ENCODE measurements around the gene HSP90AA1.
A peak's percentile ranks its signal among the peaks of the same experiment; 100 is the strongest.
"Not testable (repeated sequence)": the region's sequence is repeated elsewhere in the genome, so short reads cannot be mapped to it uniquely, and the experiment has no call there.

HSP90AA1 gene

DNA sequence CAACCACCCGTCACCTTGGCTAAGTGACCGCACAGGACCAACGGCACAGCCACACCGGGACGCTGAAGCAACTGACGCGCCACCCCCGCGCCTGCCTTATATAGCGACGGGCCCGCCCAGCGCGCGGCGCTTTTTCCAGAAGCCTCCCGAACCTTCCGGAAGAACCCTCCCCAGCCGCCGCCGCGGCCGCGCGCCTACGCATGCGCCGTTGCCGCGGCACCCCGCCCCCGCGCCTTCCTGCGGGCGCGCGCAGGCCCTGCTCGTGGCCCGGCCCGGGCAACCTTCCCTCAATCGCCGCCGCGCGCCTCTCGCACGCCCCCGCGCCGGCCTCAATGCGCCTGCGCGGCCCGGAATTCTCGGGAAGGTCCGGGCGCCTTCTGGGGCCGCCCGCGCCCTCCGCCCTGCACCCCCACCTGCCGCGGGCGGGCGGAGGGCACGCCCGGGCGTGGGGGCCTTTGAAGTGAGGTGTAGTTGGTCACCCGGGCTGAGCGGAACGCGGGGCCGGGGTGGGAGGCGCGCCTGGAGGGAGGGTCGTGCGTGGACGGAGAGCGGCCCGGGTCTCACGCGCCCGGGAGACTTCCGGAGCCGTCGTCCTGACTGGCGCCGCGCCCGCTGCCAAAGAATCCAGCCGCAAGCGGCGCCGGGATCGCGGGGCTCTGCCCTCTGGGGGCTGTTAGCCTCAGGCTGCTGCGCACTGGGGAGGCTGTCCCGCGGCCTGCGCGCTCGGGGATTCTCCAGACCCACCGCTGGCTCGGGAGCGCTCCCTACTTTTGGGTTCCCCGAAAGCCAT lies at the start of gene HSP90AA1:
Gene HSP90AA1, minus strand, starts transcription at position 73 of the 790 bp plus-strand sequence. CDS start 666 bp downstream, outside the sequence.
- Mint-ChIP-seq H3K27me3 (no peaks in the 10 kb centered on the region), H3K4me3 (peak within 1 kb of the TSS; percentile 91 to 92), H3K36me3 (peaks cover 36 to 55% of the 10 kb centered on the region in 2 donors), H3K27ac (peak within 1 kb of the TSS; percentile 99), H3K4me1 (peaks cover 34 to 56% of the 10 kb centered on the region in 2 donors), H3K9me3 (no peaks in the 10 kb centered on the region)
- DNase-seq (peak; percentile 93), ATAC-seq (replicated peaks) (peak; percentile 73 to 80)

DNA sequence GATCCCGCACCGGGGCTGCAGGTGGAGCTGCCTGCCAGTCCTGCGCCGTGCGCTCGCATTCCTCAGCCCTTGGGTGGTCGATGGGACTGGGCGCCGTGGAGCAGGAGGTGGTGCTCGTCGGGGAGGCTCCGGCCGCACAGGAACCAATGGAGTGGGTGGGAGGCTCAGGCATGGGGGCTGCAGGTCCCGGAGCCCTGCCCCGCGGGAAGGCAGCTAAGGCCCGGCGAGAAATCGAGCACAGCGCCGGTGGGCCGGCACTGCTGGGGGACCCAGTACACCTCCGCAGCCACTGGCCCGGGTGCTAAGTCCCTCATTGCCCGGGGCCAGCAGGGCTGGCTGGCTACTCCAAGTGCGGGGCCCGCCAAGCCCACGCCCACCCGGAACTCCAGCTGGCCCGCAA lies 48.6 kb upstream of the HSP90AA1 start:
- peaks cover 21 to 25% of the 10 kb centered on the region in 2 donors for H3K36me3 Mint-ChIP-seq
- DNase-seq; ATAC-seq (replicated peaks); H3K27ac Mint-ChIP-seq; H3K9me3 Mint-ChIP-seq; H3K27me3 Mint-ChIP-seq; H3K4me3 Mint-ChIP-seq: not testable (repeated sequence)
- H3K4me1 Mint-ChIP-seq: peaks cover 11% of the 10 kb centered on the region in 2 donors

DNA sequence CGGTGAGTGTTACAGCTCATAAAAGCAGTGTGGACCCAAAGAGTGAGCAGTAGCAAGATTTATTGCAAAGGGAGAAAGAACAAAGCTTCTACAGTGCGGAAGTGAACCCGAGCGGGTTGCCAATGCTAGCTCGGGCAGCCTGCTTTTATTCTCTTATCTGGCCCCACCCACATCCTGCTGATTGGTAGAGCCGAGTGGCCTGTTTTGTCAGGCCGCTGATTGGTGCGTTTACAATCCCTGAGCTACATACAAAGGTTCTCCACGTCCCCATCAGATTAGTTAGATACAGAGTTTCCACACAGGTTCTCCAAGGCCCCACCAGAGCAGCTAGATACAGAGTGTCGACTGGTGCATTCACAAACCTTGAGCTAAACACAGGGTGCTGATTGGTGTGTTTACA lies 47.9 kb upstream of the HSP90AA1 start:
- not testable (repeated sequence) for DNase-seq; H3K27me3 Mint-ChIP-seq; H3K9me3 Mint-ChIP-seq; ATAC-seq (replicated peaks); H3K27ac Mint-ChIP-seq; H3K4me3 Mint-ChIP-seq
- Mint-ChIP-seq H3K36me3 (peaks cover 19 to 28% of the 10 kb centered on the region in 2 donors), H3K4me1 (peaks cover 10 to 11% of the 10 kb centered on the region in 2 donors)

DNA sequence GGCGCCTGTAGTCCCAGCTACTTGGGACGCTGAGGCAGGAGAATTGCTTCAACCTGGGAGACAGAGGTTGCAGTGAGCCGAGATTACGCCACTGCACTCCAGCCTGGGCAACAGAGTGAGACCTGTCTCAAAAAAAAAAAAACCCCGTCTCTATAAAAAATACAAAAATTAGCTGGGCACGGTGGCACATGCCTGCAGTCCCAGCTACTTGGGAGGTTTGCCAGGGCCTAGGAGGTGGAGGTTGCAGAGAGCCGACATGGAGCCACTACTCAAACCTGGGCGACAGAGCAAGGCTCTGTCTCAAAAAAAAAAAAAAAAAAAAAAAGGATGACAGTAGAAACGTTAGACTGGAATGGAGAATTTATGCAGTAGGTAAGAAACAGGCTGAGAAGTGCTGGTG lies 47.2 kb upstream of the HSP90AA1 start:
- DNase-seq; H3K9me3 Mint-ChIP-seq; H3K27me3 Mint-ChIP-seq; ATAC-seq (replicated peaks); H3K4me1 Mint-ChIP-seq; H3K27ac Mint-ChIP-seq; H3K4me3 Mint-ChIP-seq: not testable (repeated sequence)
- H3K36me3 Mint-ChIP-seq: peaks cover 19 to 28% of the 10 kb centered on the region in 2 donors

DNA sequence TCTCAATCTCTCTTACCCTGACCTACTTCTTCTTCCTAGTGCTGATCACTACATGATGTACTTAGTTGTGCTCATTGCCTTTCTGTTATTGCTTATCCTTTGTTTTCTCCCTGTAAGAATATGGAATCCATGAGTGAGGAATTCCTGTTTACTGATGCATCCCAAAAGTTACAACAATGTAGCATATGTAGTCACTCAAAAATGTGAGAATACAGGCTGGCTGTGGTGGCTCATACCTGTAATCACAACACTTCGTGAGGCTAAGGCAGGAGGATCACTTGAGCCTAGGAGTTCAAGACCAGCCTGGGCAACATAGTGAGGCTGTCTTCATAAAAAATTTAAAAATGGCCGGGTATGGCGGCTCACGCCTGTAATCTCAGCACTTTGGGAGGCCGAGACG lies 44.9 kb upstream of the HSP90AA1 start:
- H3K9me3 Mint-ChIP-seq: no peaks in the 10 kb centered on the region
- no peak overlapping the region for H3K27ac Mint-ChIP-seq
- H3K36me3 Mint-ChIP-seq: peaks cover 24 to 35% of the 10 kb centered on the region in 2 donors
- H3K4me3 Mint-ChIP-seq: no peak overlapping the region
- DNase-seq (no peak), ATAC-seq (replicated peaks) (no peak)
- H3K27me3 Mint-ChIP-seq: no peaks in the 10 kb centered on the region
- H3K4me1 Mint-ChIP-seq: peaks cover 0 to 4% of the 10 kb centered on the region in 2 donors

DNA sequence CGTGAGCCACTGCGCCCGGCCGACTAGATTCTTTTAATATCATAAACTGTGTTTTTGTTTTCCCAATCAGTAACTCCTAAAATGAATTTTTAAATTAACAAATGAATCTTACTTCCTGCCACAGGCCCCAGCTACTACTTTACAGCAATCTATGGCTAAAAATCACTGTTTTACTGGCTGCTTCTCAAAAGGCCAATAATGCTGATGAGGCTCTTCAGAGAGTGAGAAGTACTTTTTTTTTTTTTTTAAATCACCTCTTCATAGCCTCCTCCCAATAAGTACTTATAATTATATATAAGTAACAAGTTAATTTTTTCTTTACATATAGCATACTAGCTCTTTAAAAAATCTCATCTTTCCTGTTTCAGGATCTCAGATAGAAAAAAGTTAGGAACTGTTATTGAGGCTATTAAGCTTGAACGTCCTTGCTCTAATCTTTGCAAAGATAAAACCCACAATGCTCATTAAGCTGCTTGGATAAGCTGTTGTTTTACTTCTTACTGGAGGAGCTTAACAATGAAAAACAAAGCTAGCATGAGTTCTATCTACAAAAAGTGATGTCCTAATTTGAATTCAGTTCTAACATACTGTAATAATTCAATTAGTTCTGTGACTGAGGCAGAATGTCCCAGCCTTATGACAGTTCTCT lies 40.1 kb upstream of the HSP90AA1 start:
- no peak for ATAC-seq (replicated peaks)
- Mint-ChIP-seq H3K27ac (no peak overlapping the region), H3K27me3 (no peaks in the 10 kb centered on the region), H3K4me3 (no peak overlapping the region), H3K36me3 (peaks cover 12 to 20% of the 10 kb centered on the region in 2 donors), H3K9me3 (no peaks in the 10 kb centered on the region), H3K4me1 (peaks cover 0 to 4% of the 10 kb centered on the region in 2 donors)
- DNase-seq: no peak

DNA sequence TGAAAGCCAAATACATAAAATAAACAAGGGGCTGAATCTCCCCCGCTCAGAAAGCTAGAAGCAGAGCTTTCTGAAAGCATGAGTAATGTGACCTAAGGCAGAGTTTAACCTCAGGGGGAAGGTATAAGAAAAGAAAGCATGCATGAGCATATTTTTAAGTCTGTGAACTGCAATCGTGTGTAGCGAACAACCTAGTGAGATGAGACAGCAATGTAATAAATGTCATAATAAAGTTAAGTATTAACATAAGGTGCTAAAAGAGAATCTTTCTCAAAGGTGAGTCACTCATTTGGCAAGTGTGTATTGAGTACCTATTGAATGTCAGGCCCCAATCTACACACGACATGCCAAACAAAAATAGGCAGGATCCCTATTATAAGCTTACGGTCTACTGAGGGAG lies 38.7 kb upstream of the HSP90AA1 start:
- H3K27me3 Mint-ChIP-seq: no peaks in the 10 kb centered on the region
- no peak for ATAC-seq (replicated peaks)
- H3K4me1 Mint-ChIP-seq: no peaks in the 10 kb centered on the region
- H3K36me3 Mint-ChIP-seq: peaks cover 8 to 11% of the 10 kb centered on the region in 2 donors
- no peak for DNase-seq
- H3K27ac Mint-ChIP-seq: no peak overlapping the region
- no peak overlapping the region for H3K4me3 Mint-ChIP-seq
- H3K9me3 Mint-ChIP-seq: no peaks in the 10 kb centered on the region

DNA sequence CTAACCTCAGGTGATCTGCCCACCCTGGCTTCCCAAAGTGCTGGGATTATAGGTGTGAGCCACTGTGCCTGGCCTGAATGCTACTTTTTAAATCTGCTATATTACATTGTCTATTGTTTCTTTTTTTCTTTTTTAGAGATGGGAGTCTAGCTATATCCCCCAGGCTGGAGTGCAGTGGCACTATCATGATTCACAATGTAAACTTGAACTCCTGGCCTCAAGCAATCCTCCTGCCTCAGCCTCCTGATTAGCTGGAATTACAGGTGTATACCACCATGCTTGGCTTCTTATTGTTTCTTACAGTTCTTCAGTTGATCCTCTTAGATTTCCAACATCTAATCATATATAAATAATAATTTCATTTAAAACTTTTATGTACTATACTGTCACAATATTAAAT lies 37.6 kb upstream of the HSP90AA1 start:
- ATAC-seq (replicated peaks) (no peak), DNase-seq (no peak)
- H3K9me3 Mint-ChIP-seq: no peaks in the 10 kb centered on the region
- H3K36me3 Mint-ChIP-seq: peaks cover 5 to 7% of the 10 kb centered on the region in 2 donors
- H3K4me1 Mint-ChIP-seq: no peaks in the 10 kb centered on the region
- H3K27me3 Mint-ChIP-seq: no peaks in the 10 kb centered on the region
- H3K4me3 Mint-ChIP-seq: no peak overlapping the region
- no peak overlapping the region for H3K27ac Mint-ChIP-seq

DNA sequence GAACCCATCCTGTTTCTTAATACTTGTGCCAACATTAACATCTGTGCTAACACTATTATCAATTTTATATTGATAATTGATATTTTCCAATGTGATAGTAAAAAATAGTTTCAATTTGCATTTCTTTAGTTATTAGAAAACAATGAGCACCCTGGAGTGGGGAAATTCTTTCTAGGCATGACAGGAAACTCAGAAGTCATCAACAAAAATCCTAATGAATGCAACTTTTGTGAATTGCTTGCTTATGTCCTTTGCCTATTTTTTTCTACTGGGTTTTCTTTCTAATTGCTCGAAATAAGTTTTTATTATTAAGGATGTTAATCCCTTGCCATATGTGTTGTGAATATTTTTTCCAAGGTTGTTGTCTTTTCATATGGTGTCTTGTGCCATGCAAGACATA lies 34.7 kb upstream of the HSP90AA1 start:
- H3K4me1 Mint-ChIP-seq: no peaks in the 10 kb centered on the region
- no peak overlapping the region for H3K4me3 Mint-ChIP-seq
- DNase-seq: no peak
- ATAC-seq (replicated peaks): no peak
- H3K9me3 Mint-ChIP-seq: peaks cover 4 to 6% of the 10 kb centered on the region in 2 donors
- peaks cover 14 to 21% of the 10 kb centered on the region in 2 donors for H3K36me3 Mint-ChIP-seq
- no peaks in the 10 kb centered on the region for H3K27me3 Mint-ChIP-seq
- no peak overlapping the region for H3K27ac Mint-ChIP-seq

DNA sequence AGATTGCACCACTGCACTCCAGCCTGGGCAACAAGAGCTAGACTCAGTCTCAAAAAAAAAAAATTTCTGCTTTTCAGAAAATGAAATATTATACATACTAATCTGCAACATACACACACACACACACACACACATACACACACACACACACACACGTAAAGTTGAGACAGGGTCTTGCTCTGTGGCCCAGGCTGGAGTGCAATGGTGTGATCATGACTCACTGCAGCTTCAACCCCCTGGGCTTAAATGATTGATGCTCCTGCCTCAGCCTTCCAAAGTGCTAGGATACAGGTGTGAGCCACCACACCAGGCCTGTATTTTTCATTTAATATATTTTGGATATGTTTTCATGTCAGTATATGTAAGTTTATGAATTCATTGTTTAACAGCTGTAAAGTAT lies 34.0 kb upstream of the HSP90AA1 start:
- H3K9me3 Mint-ChIP-seq: peaks cover 4 to 6% of the 10 kb centered on the region in 2 donors
- H3K4me3 Mint-ChIP-seq: no peak overlapping the region
- peaks cover 19 to 26% of the 10 kb centered on the region in 2 donors for H3K36me3 Mint-ChIP-seq
- no peak overlapping the region for H3K27ac Mint-ChIP-seq
- no peak for ATAC-seq (replicated peaks)
- no peak for DNase-seq
- no peaks in the 10 kb centered on the region for H3K4me1 Mint-ChIP-seq
- H3K27me3 Mint-ChIP-seq: no peaks in the 10 kb centered on the region

DNA sequence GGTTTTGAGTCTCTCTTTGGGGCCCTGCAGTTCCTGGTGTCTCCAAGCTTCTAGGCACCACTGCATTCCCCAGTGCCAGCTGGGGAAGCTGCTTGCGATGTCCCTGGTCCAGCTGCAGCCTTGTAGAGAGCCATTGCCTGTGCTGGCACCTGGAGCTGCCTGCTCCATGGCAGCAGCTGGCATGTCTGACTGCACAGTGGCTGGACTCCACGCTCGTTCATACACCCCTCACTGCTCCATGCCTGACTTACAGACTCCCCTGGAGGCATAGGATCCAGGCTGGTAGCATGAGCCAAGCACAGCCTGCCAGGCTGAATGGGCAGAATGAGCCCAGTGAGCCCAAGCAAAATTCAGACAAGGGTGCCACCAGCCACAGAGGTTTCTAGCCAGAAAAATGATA lies 31.0 kb upstream of the HSP90AA1 start:
- H3K27ac Mint-ChIP-seq: no peak overlapping the region
- no peak overlapping the region for H3K4me3 Mint-ChIP-seq
- H3K4me1 Mint-ChIP-seq: no peaks in the 10 kb centered on the region
- H3K9me3 Mint-ChIP-seq: peaks cover 4 to 6% of the 10 kb centered on the region in 2 donors
- H3K36me3 Mint-ChIP-seq: peaks cover 19 to 26% of the 10 kb centered on the region in 2 donors
- no peak for ATAC-seq (replicated peaks)
- H3K27me3 Mint-ChIP-seq: no peaks in the 10 kb centered on the region
- no peak for DNase-seq

DNA sequence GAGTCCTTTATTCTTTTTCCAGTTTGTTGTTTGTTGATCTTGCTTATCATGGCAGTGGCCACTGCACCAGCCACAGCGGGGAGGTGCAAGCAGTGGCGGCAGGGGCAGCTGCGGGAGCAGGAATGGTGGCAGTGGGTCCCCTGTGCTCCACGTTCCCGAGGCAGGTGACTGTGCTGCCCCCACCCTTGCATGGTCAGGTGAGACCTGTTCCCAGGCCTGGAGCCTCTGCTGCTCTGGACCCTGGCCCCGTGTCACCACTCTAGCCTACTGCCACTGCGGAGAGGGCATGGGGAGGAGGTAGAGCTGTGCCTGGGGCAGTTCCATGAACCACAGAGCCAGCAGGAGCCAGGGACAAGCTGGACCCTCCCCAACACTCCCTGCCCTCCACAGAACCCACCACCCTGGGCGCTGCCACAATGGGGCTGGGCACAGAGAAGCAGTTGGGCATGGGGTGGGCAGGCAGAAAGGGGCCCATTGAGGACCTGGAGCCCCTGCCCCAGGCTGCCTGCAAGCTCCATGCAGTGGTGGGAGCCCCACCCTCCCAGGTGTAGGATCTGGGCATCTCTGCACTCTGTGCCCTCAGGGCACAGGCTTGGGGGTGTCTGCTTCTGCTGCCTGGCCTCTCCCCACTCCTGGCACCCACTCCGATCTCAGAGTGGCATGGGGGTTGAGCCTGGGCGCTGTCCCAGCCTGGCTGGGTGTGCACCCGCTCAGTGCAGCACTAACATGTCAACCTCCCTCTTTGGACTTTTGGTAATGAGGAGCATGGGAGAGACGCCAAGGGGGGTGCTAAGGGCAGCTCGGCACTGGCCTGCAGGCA lies 29.7 kb upstream of the HSP90AA1 start:
- H3K4me3 Mint-ChIP-seq: no peak overlapping the region
- ATAC-seq (replicated peaks): no peak
- H3K4me1 Mint-ChIP-seq: no peaks in the 10 kb centered on the region
- peaks cover 4 to 6% of the 10 kb centered on the region in 2 donors for H3K9me3 Mint-ChIP-seq
- peak overlapping the region; percentile 32 for H3K27ac Mint-ChIP-seq
- no peaks in the 10 kb centered on the region for H3K27me3 Mint-ChIP-seq
- DNase-seq: no peak
- H3K36me3 Mint-ChIP-seq: peaks cover 19 to 36% of the 10 kb centered on the region in 2 donors

DNA sequence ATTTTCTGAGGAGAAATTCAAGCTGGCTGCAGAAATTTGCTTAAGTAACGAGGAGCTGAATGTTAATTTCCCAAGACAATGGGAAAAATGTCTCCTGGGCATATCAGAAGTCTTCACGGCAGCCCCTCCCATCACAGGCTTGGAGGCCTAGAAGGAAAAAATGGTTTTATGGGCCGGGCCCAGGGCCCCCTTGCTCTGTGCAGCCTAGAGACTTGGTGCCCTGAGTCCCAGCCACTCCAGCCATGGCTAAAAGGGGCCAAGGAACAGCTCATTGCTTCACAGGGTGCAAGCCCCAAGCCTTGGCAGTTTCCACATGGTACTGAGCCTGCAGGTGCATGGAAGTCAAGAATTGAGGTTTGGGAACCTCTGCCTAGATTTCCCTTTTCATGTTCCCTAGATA lies 24.3 kb upstream of the HSP90AA1 start:
- Mint-ChIP-seq H3K36me3 (peaks cover 6 to 27% of the 10 kb centered on the region in 2 donors), H3K27me3 (no peaks in the 10 kb centered on the region), H3K9me3 (peaks cover 7 to 8% of the 10 kb centered on the region in 2 donors), H3K4me1 (peaks cover 6 to 14% of the 10 kb centered on the region in 2 donors), H3K4me3 (no peak overlapping the region), H3K27ac (no peak overlapping the region)
- no peak for DNase-seq
- no peak for ATAC-seq (replicated peaks)

DNA sequence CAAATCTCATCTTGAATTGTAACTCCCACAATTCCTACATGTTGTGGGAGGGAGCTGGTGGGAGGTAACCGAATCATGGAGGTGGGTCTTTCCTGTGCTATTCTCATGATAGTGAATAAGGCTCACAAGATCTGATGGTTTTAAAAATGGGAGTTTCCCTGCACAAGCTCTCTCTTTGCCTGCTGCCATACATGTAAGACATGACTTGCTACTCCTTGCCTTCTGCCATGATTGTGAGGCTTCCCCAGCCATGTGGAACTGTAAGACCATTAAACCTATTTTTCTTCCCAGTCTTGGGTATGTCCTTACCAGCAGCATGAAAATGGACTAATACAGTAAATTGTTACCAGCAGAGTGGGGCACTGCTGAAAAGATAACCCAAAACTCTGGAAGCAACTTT lies 22.5 kb upstream of the HSP90AA1 start:
- not testable (repeated sequence) for H3K4me3 Mint-ChIP-seq; DNase-seq; H3K9me3 Mint-ChIP-seq; H3K27ac Mint-ChIP-seq; ATAC-seq (replicated peaks); H3K27me3 Mint-ChIP-seq
- Mint-ChIP-seq H3K4me1 (peaks cover 10 to 24% of the 10 kb centered on the region in 2 donors), H3K36me3 (peaks cover 5 to 25% of the 10 kb centered on the region in 2 donors)
